Epithelial cell of umbilical artery (primary cell): ENCODE results near the gene SFT2D2. TPM values are rescaled to one million over a fixed set of nuclear protein-coding genes. Genes with fewer than 3 reads are reported as not detected.

Source experiments
- total RNA-seq: library from RNA; depleted of rRNA; stranded (reverse); fragments of >200 nt; gene quantifications from 2 replicates; pipeline ENCODE4 v1.2.3, GENCODE V29; 2014

SFT2D2 gene
- total RNA-seq = 35.1 and 35.7 TPM in 2 replicates

GRCh38 chr1:168225476-168226190 lies at the start of gene SFT2D2:
Gene SFT2D2 (plus strand): TSS chr1:168226004. CDS start chr1:168226080, 76 bp downstream.

GRCh38 chr1:168178638-168179437 lies 47.0 kb upstream of the SFT2D2 start, which contains the start of gene TIPRL:
Gene TIPRL (plus strand): TSS chr1:168178962. CDS start chr1:168179078, 116 bp downstream.

GRCh38 chr1:168280296-168280927 lies 54.6 kb downstream of the SFT2D2 start, which contains the start of gene TBX19:
Gene TBX19 (plus strand): TSS chr1:168280877. CDS start chr1:168281091, 214 bp downstream.

Other genes with a start within 250 kb of the SFT2D2 start
- gene GPR161, start 89.1 kb upstream of the SFT2D2 start, total RNA-seq = 18.5 and 19.3 TPM in 2 replicates
- gene TIPRL, start 47.0 kb upstream of the SFT2D2 start, total RNA-seq = 39.0 and 44.1 TPM in 2 replicates
- gene TBX19, start 54.9 kb downstream of the SFT2D2 start, total RNA-seq = 0.32 and 0.46 TPM in 2 replicates